AG20443 (cell line): Measurements from ENCODE around the gene SNX8.

Experiments
- DNase-seq: peaks from one replicate; pipeline ENCODE4 v3.0.0; 2012; ENCODE audit warnings: low spot score, mixed read lengths

SNX8 gene

GRCh38 chr7:2244404-2244995 lies 69.7 kb downstream of the SNX8 start:
- DNase-seq: no peak

- DNase-seq: no peak
Measured at GRCh38 chr7:2243458-2243857, 70.8 kb downstream of the SNX8 start.

GRCh38 chr7:2242541-2243429 lies 71.5 kb downstream of the SNX8 start:
- DNase-seq: peak; percentile 38

- peak; percentile 94 for DNase-seq
Measured at GRCh38 chr7:2241580-2242540, 72.4 kb downstream of the SNX8 start, which contains the start of the genes MRM2 and NUDT1. MRM2 (minus strand) TSS chr7:2242205; CDS start chr7:2242169, 36 bp downstream. NUDT1 (plus strand) TSS chr7:2242226; CDS start chr7:2244575, 2,349 bp downstream.

GRCh38 chr7:2239242-2239641 lies 75.0 kb downstream of the SNX8 start:
- DNase-seq: no peak

GRCh38 chr7:2237109-2237602 lies 77.1 kb downstream of the SNX8 start:
- DNase-seq: no peak

- no peak for DNase-seq
Measured at GRCh38 chr7:2233926-2234325, 80.3 kb downstream of the SNX8 start.

- DNase-seq: peak; percentile 98
Measured at GRCh38 chr7:2232766-2233520, 81.3 kb downstream of the SNX8 start, which contains the start of gene MAD1L1. MAD1L1 (minus strand) TSS chr7:2232945; CDS start chr7:2230133, 2,812 bp downstream.

GRCh38 chr7:2231992-2232765 lies 82.1 kb downstream of the SNX8 start:
- DNase-seq: peak; percentile 49

- no peak for DNase-seq
Measured at GRCh38 chr7:2230882-2231281, 83.4 kb downstream of the SNX8 start.

- DNase-seq: no peak
Measured at GRCh38 chr7:2230226-2230625, 84.0 kb downstream of the SNX8 start.

GRCh38 chr7:2229467-2229866 lies 84.8 kb downstream of the SNX8 start:
- no peak for DNase-seq

GRCh38 chr7:2228921-2229320 lies 85.3 kb downstream of the SNX8 start:
- DNase-seq: no peak

- no peak for DNase-seq
Measured at GRCh38 chr7:2227699-2228098, 86.5 kb downstream of the SNX8 start.

GRCh38 chr7:2225830-2226229 lies 88.4 kb downstream of the SNX8 start:
- no peak for DNase-seq

GRCh38 chr7:2225336-2225735 lies 88.9 kb downstream of the SNX8 start:
- DNase-seq: no peak

GRCh38 chr7:2224934-2225333 lies 89.3 kb downstream of the SNX8 start:
- DNase-seq: no peak

- DNase-seq: no peak
Measured at GRCh38 chr7:2224491-2224928, 89.7 kb downstream of the SNX8 start.

- no peak for DNase-seq
Measured at GRCh38 chr7:2223321-2223720, 90.9 kb downstream of the SNX8 start.

GRCh38 chr7:2222516-2222915 lies 91.7 kb downstream of the SNX8 start:
- DNase-seq: no peak
